Smooth muscle cell (in vitro differentiated cells): ENCODE measurements around the gene MMD2. TPM values are rescaled to one million over a fixed set of nuclear protein-coding genes. Genes with fewer than 3 reads are reported as not detected.
"Not testable (repeated sequence)": the region's sequence is repeated elsewhere in the genome, so short reads cannot be mapped to it uniquely, and the experiment has no call there.

ENCODE experiments used
- DNase-seq: peaks from one replicate; lab custom pipeline; 2025; ENCODE audit not compliant: unreplicated experiment; lab: John Stamatoyannopoulos, UW
- H2AFZ ChIP-seq: fragments of 200-600 bp; sonication (generic); 2 replicates; pipeline ENCODE4 v1.6.0; 2016; ENCODE audit warnings: antibody characterized with exemption, low read depth, mild to moderate bottlenecking
- H3F3A ChIP-seq: fragments of 200-600 bp; sonication (generic); 2 replicates; pipeline ENCODE4 v1.6.0; 2017; ENCODE audit warnings: antibody characterized with exemption, low read depth
- H3K27ac ChIP-seq: fragments of 200-600 bp; sonication (generic); 2 replicates; pipeline ENCODE4 v1.5.1; 2016; ENCODE audit warnings: low read depth, mild to moderate bottlenecking
- H3K27me3 ChIP-seq: fragments of 200-600 bp; sonication (generic); 2 replicates; pipeline ENCODE4 v1.6.1; 2016; ENCODE audit warnings: low read depth, mild to moderate bottlenecking
- H3K36me3 ChIP-seq: fragments of 200-600 bp; sonication (generic); 2 replicates; pipeline ENCODE4 v1.5.1; 2016; ENCODE audit warnings: low read depth
- H3K4me1 ChIP-seq: fragments of 200-600 bp; sonication (generic); 2 replicates; pipeline ENCODE4 v1.5.1; 2016; ENCODE audit warnings: low read depth
- H3K4me2 ChIP-seq: fragments of 200-600 bp; sonication (generic); 2 replicates; pipeline ENCODE4 v1.6.0; 2016; ENCODE audit warnings: mild to moderate bottlenecking
- H3K4me3 ChIP-seq: fragments of 200-600 bp; sonication (generic); 2 replicates; pipeline ENCODE4 v1.5.1; 2016; ENCODE audit warnings: mild to moderate bottlenecking
- H3K79me2 ChIP-seq: fragments of 200-600 bp; sonication (generic); 2 replicates; pipeline ENCODE4 v1.6.0; 2016; ENCODE audit warnings: low read depth, mild to moderate bottlenecking
- H3K9ac ChIP-seq: fragments of 200-600 bp; sonication (generic); 2 replicates; pipeline ENCODE4 v1.6.0; 2016; ENCODE audit warnings: low read depth
- H3K9me3 ChIP-seq: fragments of 200-600 bp; sonication (generic); replicated peaks from 2 replicates; pipeline ENCODE4 v1.5.1; 2016; ENCODE audit warnings: low read depth
- H4K20me1 ChIP-seq: fragments of 200-600 bp; sonication (generic); 2 replicates; pipeline ENCODE4 v1.6.0; 2016; ENCODE audit warnings: low read depth
- WGBS: methylation state at CpG from one replicate; pipeline ENCODE4 v1.1.7; 2016; ENCODE audit warnings: low lambda C conversion rate; 5-methylcytosine and 5-hydroxymethylcytosine counted together
- polyA plus RNA-seq: library from polyadenylated mRNA; unstranded; fragments of >200 nt; fragmentation: Nextera tagmentation; extraction: Ambion mirVana; gene quantifications from 2 replicates; pipeline ENCODE4 v1.2.1, GENCODE V29; 2016
- total RNA-seq: library from RNA; depleted of rRNA; stranded (reverse); fragments of >200 nt; gene quantifications from 2 replicates; pipeline ENCODE4 v1.2.3, GENCODE V29; 2014
- TF ChIP-seq, protein P1 (sequence below): fragments of 200-600 bp; sonication (generic); IDR thresholded peaks from 2 replicates; pipeline ENCODE4 v1.5.1; 2017; ENCODE audit warnings: borderline replicate concordance, mild to moderate bottlenecking, antibody characterized with exemption; ENCODE audit not compliant: insufficient read depth, poor library complexity, severe bottlenecking

MMD2 gene
- total and polyA plus RNA-seq, 2 experiments from 2014 or later, result not detected

DNA sequence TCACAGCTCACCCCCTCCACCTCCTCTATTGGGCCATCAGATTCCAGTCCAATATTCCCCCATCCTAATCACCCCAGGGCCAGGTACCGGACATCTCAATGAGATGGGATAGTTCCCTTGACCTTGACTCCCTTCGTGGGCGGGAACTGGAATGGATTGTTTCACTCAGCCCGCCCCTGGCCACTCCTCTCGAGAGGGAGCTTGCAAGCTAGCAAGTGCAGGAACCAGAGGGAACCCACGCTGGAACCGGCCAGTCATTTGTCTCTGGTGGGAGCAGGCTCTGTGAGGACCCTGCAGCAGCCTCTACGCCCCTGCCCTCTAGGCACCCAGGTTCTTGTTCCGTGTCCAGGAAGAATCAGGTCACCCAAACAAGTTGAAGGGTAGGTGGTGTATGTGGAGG, 64.5 kb downstream of the MMD2 start:
- H3K27me3 ChIP-seq, result no peaks in the 10 kb centered on the region
- DNase-seq, result no peak
- H3K4me2 ChIP-seq, result no peak overlapping the region
- H3K9ac ChIP-seq, result no peak overlapping the region
- no peaks in the 10 kb centered on the region for H3K9me3 ChIP-seq
- H3K4me3 ChIP-seq, result no peak overlapping the region
- 84% methylated on average over 9 of the region's 9 CpGs for WGBS
- no peaks in the 10 kb centered on the region for H3K79me2 ChIP-seq
- TF ChIP-seq, protein P1, sequence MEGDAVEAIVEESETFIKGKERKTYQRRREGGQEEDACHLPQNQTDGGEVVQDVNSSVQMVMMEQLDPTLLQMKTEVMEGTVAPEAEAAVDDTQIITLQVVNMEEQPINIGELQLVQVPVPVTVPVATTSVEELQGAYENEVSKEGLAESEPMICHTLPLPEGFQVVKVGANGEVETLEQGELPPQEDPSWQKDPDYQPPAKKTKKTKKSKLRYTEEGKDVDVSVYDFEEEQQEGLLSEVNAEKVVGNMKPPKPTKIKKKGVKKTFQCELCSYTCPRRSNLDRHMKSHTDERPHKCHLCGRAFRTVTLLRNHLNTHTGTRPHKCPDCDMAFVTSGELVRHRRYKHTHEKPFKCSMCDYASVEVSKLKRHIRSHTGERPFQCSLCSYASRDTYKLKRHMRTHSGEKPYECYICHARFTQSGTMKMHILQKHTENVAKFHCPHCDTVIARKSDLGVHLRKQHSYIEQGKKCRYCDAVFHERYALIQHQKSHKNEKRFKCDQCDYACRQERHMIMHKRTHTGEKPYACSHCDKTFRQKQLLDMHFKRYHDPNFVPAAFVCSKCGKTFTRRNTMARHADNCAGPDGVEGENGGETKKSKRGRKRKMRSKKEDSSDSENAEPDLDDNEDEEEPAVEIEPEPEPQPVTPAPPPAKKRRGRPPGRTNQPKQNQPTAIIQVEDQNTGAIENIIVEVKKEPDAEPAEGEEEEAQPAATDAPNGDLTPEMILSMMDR, result no peak
- no peaks in the 10 kb centered on the region for H3F3A ChIP-seq
- H4K20me1 ChIP-seq, result no peaks in the 10 kb centered on the region
- H2AFZ ChIP-seq, result no peak overlapping the region
- no peaks in the 10 kb centered on the region for H3K4me1 ChIP-seq
- H3K36me3 ChIP-seq, result no peaks in the 10 kb centered on the region
- no peak overlapping the region for H3K27ac ChIP-seq

DNA sequence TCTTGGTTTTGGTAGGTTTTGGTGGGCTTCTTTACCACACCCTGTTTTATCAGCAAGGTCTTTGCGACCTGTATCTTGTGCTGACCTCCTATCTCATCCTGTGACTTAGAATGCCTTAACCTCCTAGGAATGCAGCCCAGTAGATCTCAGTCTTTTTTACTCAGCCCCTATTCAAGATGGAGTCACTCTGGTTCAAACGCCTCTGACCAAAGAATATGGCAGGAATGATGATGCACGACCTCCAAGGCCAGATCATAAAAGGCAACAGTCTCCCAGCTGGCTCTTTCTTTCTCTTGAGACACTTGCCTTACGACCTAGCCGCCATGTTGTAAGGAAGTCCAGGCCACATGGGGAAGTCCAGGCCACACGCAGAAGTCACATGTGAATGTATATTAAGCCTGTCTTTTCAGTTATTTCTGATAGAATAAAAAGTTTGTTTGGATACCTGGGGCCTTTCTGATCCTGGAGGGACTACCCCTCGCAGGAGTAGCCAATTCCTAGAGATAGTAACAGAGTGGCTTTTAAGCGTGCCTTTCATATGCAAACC, 65.0 kb downstream of the MMD2 start:
- H2AFZ ChIP-seq, result no peak overlapping the region
- H3K79me2 ChIP-seq, result no peaks in the 10 kb centered on the region
- H4K20me1 ChIP-seq, result no peaks in the 10 kb centered on the region
- H3K4me2 ChIP-seq, result no peak overlapping the region
- no peaks in the 10 kb centered on the region for H3F3A ChIP-seq
- no peak overlapping the region for H3K27ac ChIP-seq
- H3K36me3 ChIP-seq, result no peaks in the 10 kb centered on the region
- no peak overlapping the region for H3K9ac ChIP-seq
- H3K9me3 ChIP-seq, result no peaks in the 10 kb centered on the region
- H3K4me3 ChIP-seq, result no peak overlapping the region
- H3K27me3 ChIP-seq, result no peaks in the 10 kb centered on the region
- TF ChIP-seq, protein P1, result no peak
- 93% methylated on average over 8 of the region's 8 CpGs for WGBS
- no peaks in the 10 kb centered on the region for H3K4me1 ChIP-seq
- no peak for DNase-seq

DNA sequence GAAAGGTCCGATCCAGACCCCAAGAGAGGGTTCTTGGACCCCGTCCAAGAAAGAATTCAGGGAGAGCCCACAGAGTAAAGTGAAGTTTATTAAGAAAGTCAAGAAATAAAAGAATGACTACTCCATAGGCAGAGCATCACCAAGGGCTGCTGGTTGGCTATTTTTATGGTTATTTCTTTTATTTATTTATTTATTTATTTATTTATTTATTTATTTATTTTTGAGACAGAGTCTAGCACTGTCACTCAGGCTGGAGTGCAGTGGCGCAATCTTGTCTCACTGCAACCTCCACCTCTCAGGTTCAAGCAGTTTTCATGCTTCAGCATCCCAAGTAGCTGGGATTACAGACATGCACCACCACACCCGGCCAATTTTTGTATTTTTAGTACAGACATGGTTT, 65.8 kb downstream of the MMD2 start:
- not testable (repeated sequence) for H3K27ac ChIP-seq, H2AFZ ChIP-seq, H3K27me3 ChIP-seq, H4K20me1 ChIP-seq, H3K79me2 ChIP-seq, H3K4me2 ChIP-seq, H3F3A ChIP-seq, H3K9me3 ChIP-seq, H3K36me3 ChIP-seq, H3K9ac ChIP-seq, H3K4me3 ChIP-seq, H3K4me1 ChIP-seq, DNase-seq
- 93% methylated on average over 4 of the region's 4 CpGs for WGBS

DNA sequence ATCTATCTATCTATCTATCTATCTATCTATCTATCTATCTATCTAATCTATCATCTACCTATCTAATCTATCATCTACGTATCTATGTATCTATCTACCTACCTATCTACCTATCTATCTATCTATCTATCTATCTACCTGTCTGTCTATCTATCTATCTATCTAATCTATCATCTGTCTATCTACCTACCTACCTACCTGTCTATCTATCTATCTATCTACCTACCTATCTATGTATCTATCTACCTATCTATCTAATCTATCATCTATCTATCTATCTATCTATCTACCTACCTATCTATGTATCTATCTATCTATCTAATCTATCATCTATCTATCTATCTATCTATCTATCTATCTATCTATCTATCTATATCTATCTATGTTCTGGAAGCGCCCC, 67.5 kb downstream of the MMD2 start:
- H3K4me1 ChIP-seq, H3K9ac ChIP-seq, H3F3A ChIP-seq, H3K27me3 ChIP-seq, H3K4me2 ChIP-seq, H2AFZ ChIP-seq, H3K4me3 ChIP-seq, H4K20me1 ChIP-seq, DNase-seq, H3K9me3 ChIP-seq, H3K36me3 ChIP-seq, H3K27ac ChIP-seq, H3K79me2 ChIP-seq: not testable (repeated sequence)
- WGBS, result 75% methylated on average over 2 of the region's 2 CpGs

DNA sequence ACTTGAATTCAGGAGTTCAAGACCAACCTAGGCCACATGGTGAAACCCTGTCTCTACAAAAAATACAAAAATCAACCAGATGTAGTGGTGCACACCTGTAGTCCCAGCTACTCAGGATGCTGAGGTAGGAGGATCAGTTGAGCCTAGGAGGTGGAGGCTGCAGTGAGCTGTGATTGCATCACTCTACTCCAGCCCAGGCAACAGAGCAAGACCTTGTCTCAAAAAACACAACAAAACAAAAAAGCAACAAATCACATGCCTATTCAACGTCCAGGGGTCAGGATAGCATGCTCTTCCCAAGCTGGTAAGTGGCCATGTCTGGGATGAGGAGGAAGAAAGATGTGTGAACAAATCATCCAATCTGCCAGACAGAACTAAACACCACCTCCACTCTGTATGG, 69.3 kb downstream of the MMD2 start:
- Histone ChIP-seq H3K4me3 (no peak overlapping the region), H3K9ac (no peak overlapping the region), H3K36me3 (no peaks in the 10 kb centered on the region), H3F3A (no peaks in the 10 kb centered on the region), H3K4me1 (no peaks in the 10 kb centered on the region), H3K79me2 (no peaks in the 10 kb centered on the region), H3K27ac (no peak overlapping the region), H2AFZ (no peak overlapping the region), H3K27me3 (no peaks in the 10 kb centered on the region), H3K9me3 (no peaks in the 10 kb centered on the region), H3K4me2 (no peak overlapping the region), H4K20me1 (no peaks in the 10 kb centered on the region)
- 65% methylated on average over 1 of the region's 1 CpG for WGBS
- no peak for DNase-seq
- TF ChIP-seq, protein P1, result no peak
